HUES64 (cell line): ENCODE data around the gene UBTD2.
A peak's percentile ranks its signal among the peaks of the same experiment; 100 is the strongest.

Experiments used
- H3K27ac ChIP-seq: 2 replicates; pipeline ENCODE4 v1.7.0; 2013; ENCODE audit warnings: low read depth, low read length, inconsistent platforms
- H3K27me3 ChIP-seq: 2 replicates; pipeline ENCODE4 v1.6.1; 2013; ENCODE audit warnings: mild to moderate bottlenecking, low read length; ENCODE audit not compliant: insufficient read depth
- H3K36me3 ChIP-seq: 2 replicates; pipeline ENCODE4 v1.6.1; 2013; ENCODE audit warnings: mild to moderate bottlenecking, low read length; ENCODE audit not compliant: insufficient read depth
- H3K4me1 ChIP-seq: 2 replicates; pipeline ENCODE4 v1.6.1; 2013; ENCODE audit warnings: mild to moderate bottlenecking, low read length, moderate library complexity; ENCODE audit not compliant: insufficient read depth
- H3K4me3 ChIP-seq: 2 replicates; pipeline ENCODE4 v1.5.1; 2013; ENCODE audit warnings: mild to moderate bottlenecking, low read length, moderate library complexity
- H3K9ac ChIP-seq: 2 replicates; pipeline ENCODE4 v1.6.1; 2013; ENCODE audit warnings: mild to moderate bottlenecking, low read depth, low read length
- H3K9me3 ChIP-seq: 2 replicates; pipeline ENCODE4 v1.6.1; 2013; ENCODE audit warnings: low read depth, low read length; ENCODE audit not compliant: insufficient read depth
- WGBS: fragments of 150-250, 120-280 bp; methylation state at CpG from one replicate; pipeline ENCODE4 v1.1.7; 2013; ENCODE audit warnings: missing lambda C conversion rate; 5-methylcytosine and 5-hydroxymethylcytosine counted together

The UBTD2 gene

DNA sequence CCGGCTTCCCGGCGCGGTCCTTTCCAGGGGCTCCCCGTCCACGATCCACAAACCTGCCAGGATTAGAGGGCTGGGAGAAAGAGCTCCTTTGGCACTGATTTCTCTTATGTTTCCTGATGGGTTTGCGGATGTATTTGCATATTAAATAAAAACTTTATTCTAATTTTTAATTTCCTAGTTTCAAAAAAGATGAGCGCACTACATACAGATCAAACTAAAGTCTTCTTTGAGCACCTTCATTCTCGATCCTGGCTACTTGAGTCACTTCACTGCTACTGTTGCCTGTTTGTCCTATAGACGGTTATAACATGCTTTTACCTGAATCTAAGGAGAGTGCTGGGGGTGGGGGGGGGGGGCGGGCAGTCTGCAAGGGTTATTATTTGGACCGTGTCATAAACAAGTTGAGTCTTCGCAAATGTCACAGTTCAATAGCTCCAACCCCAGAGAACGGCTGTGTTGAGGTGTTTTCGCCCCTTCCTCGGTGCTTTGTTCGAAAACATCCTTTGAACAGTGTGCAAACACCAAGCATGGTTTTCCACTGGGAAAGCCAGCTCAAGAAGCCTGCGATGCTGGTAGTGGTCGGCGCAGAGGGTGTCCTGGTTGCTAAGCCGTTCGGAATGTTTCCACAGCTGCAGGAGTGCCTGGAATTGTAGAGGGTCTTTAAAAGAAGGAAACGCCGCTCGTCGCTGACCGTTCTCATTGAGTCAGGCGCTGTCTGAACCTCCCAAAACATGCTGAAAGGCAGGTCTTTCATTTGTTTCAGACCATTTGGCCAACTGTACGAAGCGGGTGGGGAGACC is 94.5 kb downstream of the UBTD2 start:
- Histone ChIP-seq H3K9ac (peak overlapping the region; percentile 62), H3K4me1 (peaks cover 10% of the 10 kb centered on the region), H3K9me3 (no peaks in the 10 kb centered on the region), H3K27me3 (peaks cover 3% of the 10 kb centered on the region; the same call in 1 of the 2 replicates), H3K36me3 (no peaks in the 10 kb centered on the region), H3K27ac (peak overlapping the region; percentile 64), H3K4me3 (peak overlapping the region; percentile 66)
- WGBS: 3% methylated on average over 27 of the region's 30 CpGs

- no peaks in the 10 kb centered on the region for H3K9me3 ChIP-seq
- H3K9ac ChIP-seq: peak within 1 kb of the TSS; percentile 70
- H3K27ac ChIP-seq: peak within 1 kb of the TSS; percentile 69; the same call in 1 of the 2 replicates
- peaks cover 3% of the 10 kb centered on the region; the same call in 1 of the 2 replicates for H3K27me3 ChIP-seq
- peaks cover 7% of the 10 kb centered on the region; the same call in 1 of the 2 replicates for H3K4me1 ChIP-seq
- H3K36me3 ChIP-seq: no peaks in the 10 kb centered on the region
- under 1% methylated on average over 102 of the region's 102 CpGs for WGBS
- peak within 1 kb of the TSS; percentile 66 for H3K4me3 ChIP-seq
These were observed 95.3 kb downstream of the UBTD2 start, which contains the start of gene STK10 for GRCh38 chr5:172188033-172188892. TSS of gene STK10 (minus strand) at chr5:172188224. CDS start at chr5:172188042, 182 bp downstream.

- Histone ChIP-seq H3K36me3 (no peaks in the 10 kb centered on the region), H3K9ac (peak overlapping the region; percentile 70), H3K27ac (peak overlapping the region; percentile 29; the same call in 1 of the 2 replicates), H3K4me1 (peaks cover 7% of the 10 kb centered on the region; the same call in 1 of the 2 replicates), H3K4me3 (peak overlapping the region; percentile 66), H3K9me3 (no peaks in the 10 kb centered on the region), H3K27me3 (peaks cover 3% of the 10 kb centered on the region; the same call in 1 of the 2 replicates)
- WGBS: under 1% methylated on average over 66 of the region's 66 CpGs
These were observed 96.2 kb downstream of the UBTD2 start for GRCh38 chr5:172187118-172188032.

DNA sequence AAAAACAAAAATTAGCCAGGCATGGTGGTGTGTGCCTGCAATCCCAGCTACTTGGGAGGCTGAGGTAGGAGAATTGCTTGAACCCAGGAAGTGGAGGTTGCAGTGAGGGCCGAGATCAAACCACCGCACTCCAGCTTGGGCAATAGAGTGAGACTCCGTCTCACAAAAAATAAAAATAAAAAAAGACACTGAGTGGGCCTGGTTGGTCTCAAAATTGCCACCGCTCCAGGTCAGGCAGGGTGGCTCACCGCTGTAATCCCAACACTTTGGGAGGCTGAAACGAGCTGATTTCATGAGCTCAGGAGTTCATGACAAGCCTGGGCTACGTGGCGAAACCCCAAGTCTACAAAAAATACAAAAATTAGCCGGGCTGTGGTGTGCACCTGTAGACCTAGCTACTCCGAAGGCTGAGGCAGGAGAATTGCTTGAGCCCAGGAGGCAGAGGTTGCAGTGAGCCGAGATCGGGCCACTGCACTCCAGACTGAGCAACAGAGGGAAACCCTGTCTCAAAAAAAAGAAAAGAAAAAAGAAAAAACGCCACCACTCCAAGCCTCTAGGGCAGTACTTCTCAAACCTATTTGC is 97.4 kb downstream of the UBTD2 start:
- WGBS: 91% methylated on average over 13 of the region's 13 CpGs
- Histone ChIP-seq H3K4me1 (peaks cover 7% of the 10 kb centered on the region; the same call in 1 of the 2 replicates), H3K9me3 (no peaks in the 10 kb centered on the region), H3K9ac (no peak overlapping the region), H3K27ac (no peak overlapping the region), H3K27me3 (peaks cover 3% of the 10 kb centered on the region; the same call in 1 of the 2 replicates), H3K36me3 (no peaks in the 10 kb centered on the region), H3K4me3 (peak overlapping the region; percentile 66; the same call in 1 of the 2 replicates)

GRCh38 chr5:172185096-172185461 is 98.5 kb downstream of the UBTD2 start:
- Histone ChIP-seq H3K9me3 (no peaks in the 10 kb centered on the region), H3K27me3 (peaks cover 3% of the 10 kb centered on the region; the same call in 1 of the 2 replicates), H3K27ac (no peak overlapping the region), H3K36me3 (no peaks in the 10 kb centered on the region), H3K4me3 (no peak overlapping the region), H3K9ac (no peak overlapping the region), H3K4me1 (peaks cover 7% of the 10 kb centered on the region; the same call in 1 of the 2 replicates)
- WGBS: 88% methylated on average over 10 of the region's 10 CpGs

DNA sequence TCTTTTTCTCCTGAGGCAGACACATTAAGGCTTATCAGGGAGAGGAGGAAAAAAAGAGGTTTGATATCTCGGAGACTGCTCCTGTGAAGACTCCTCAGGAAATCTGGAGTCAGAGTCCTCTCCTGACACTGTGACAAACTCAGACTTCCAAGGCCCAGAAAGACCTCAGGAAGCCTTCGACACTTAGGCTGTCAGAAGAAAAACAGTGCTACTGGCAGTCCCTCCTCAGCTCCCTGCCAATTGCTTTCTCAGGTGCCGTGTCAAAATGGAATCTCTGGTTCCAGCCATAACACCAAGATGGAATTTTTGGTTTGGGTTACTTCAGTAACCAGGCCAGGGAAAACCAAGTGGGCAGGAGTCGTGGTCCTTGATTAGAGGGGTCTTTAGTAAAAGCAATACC is 99.7 kb downstream of the UBTD2 start:
- Histone ChIP-seq H3K4me1 (peaks cover 17% of the 10 kb centered on the region), H3K27me3 (peaks cover 2% of the 10 kb centered on the region; the same call in 1 of the 2 replicates), H3K27ac (no peak overlapping the region), H3K9me3 (no peaks in the 10 kb centered on the region), H3K9ac (no peak overlapping the region), H3K36me3 (no peaks in the 10 kb centered on the region), H3K4me3 (no peak overlapping the region)
- WGBS: 93% methylated on average over 4 of the region's 4 CpGs

DNA sequence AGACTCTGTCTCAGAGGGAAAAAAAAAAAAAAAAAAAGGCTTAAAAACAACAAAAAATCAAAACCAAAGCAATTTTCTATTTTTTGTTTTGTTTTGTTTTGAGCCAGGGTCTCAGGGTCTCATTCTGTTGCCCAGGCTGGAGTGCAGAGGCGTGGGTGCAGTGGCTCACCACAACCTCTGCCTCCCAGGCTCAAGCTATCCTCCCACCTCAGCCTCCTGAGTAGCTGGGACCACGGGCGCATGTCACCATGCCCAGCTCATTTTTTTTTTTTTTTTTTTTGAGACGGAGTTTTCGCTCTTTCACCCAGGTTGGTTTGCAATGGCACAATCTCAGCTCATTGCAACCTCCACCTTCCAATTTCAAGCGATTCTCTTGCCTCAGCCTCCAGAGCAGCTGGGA is 101.3 kb downstream of the UBTD2 start:
- Histone ChIP-seq H3K27ac (no peak overlapping the region), H3K4me3 (no peak overlapping the region), H3K4me1 (peaks cover 23% of the 10 kb centered on the region), H3K9me3 (no peaks in the 10 kb centered on the region), H3K27me3 (no peaks in the 10 kb centered on the region), H3K36me3 (no peaks in the 10 kb centered on the region), H3K9ac (no peak overlapping the region)
- 91% methylated on average over 6 of the region's 6 CpGs for WGBS

DNA sequence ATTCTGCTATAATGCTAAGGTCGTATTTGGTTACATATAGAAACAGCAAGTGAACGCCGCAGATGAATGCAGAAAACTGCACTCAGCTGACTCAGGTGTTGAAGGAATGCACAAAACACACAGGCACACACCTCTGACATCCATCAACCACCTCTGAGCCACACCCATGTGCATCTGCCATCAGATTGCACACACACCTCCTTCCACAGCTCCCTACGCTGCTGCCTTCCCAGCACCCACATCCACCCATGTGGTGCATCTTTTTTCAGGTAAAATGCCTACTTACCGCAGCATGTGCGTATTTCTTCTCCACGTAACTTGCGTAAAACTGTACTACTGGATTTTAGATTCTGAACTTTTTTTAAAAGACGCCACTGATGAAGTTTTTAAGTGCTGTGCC is 102.6 kb downstream of the UBTD2 start:
- H3K27ac ChIP-seq: no peak overlapping the region
- H3K4me3 ChIP-seq: no peak overlapping the region
- H3K4me1 ChIP-seq: peaks cover 16% of the 10 kb centered on the region
- no peaks in the 10 kb centered on the region for H3K36me3 ChIP-seq
- no peaks in the 10 kb centered on the region for H3K27me3 ChIP-seq
- H3K9me3 ChIP-seq: no peaks in the 10 kb centered on the region
- 95% methylated on average over 9 of the region's 9 CpGs for WGBS
- H3K9ac ChIP-seq: no peak overlapping the region

GRCh38 chr5:172178991-172179989 is 104.3 kb downstream of the UBTD2 start:
- no peak overlapping the region for H3K9ac ChIP-seq
- 49% methylated on average over 18 of the region's 18 CpGs for WGBS
- H3K27ac ChIP-seq: peak overlapping the region; percentile 54
- H3K4me3 ChIP-seq: no peak overlapping the region
- H3K4me1 ChIP-seq: peaks cover 19% of the 10 kb centered on the region
- no peaks in the 10 kb centered on the region for H3K9me3 ChIP-seq
- H3K27me3 ChIP-seq: no peaks in the 10 kb centered on the region
- H3K36me3 ChIP-seq: no peaks in the 10 kb centered on the region
